HEK293 (cell line): ENCODE data around the gene RSU1.

Experiments used
- CTCF ChIA-PET: fragments of 350-600 bp; formaldehyde crosslinking; extraction: SDS; loops from one replicate; lab custom pipeline; 2021; ENCODE audit warnings: antibody characterized with exemption; lab: Yijun Ruan, JAX
- POLR2A ChIA-PET: fragments of 300-600 bp; formaldehyde crosslinking; extraction: SDS; loops from one replicate; lab custom pipeline; 2020; ENCODE audit warnings: antibody characterized with exemption, inconsistent platforms; lab: Yijun Ruan, JAX
- H3K27ac ChIP-seq: fragments of 200-500 bp; sonication (Bioruptor generic); 2 replicates; pipeline ENCODE4 v1.5.1; 2014; ENCODE audit warnings: low read depth, low read length, control low read depth, inconsistent platforms; ENCODE audit errors: extremely low read depth
- H3K36me3 ChIP-seq, 2 experiments: fragments of 200-500 bp in 1 of 2; sonication (Bioruptor generic) in 1 of 2; 1 replicate in 1 of 2; 2 replicates in 1 of 2; pipeline ENCODE4 v1.5.1; 2014 to 2017; ENCODE audit warnings: inconsistent platforms in 2 of 2, low read length in 2 of 2; ENCODE audit not compliant: control insufficient read depth in 2 of 2, insufficient read depth in 1 of 2
- H3K4me1 ChIP-seq: fragments of 200-500 bp; sonication (Bioruptor generic); 2 replicates; pipeline ENCODE4 v1.5.1; 2014; ENCODE audit warnings: mild to moderate bottlenecking, low read length, inconsistent platforms; ENCODE audit not compliant: control insufficient read depth, insufficient read depth
- H3K4me3 ChIP-seq: 2 replicates; pipeline ENCODE4 v1.5.1; 2011; ENCODE audit warnings: low read depth, mild to moderate bottlenecking, control low read depth, low read length, moderate library complexity
- H3K9me3 ChIP-seq: fragments of 200-500 bp; sonication (Bioruptor generic); 2 replicates; pipeline ENCODE4 v1.5.1; 2014; ENCODE audit warnings: low read depth, low read length, inconsistent platforms; ENCODE audit not compliant: control insufficient read depth, insufficient read depth
- GLIS2 ChIP-seq: fragments of 450-650 bp; formaldehyde crosslinking; IDR thresholded peaks from 2 replicates; pipeline ENCODE4 v1.5.1; 2016; ENCODE audit warnings: missing biosample characterization, missing genetic modification characterization
- KLF17 ChIP-seq: fragments of 450-650 bp; formaldehyde crosslinking; IDR thresholded peaks from 2 replicates; pipeline ENCODE4 v1.5.1; 2016; ENCODE audit warnings: missing biosample characterization, missing genetic modification characterization
- MZF1 ChIP-seq: fragments of 450-650 bp; formaldehyde crosslinking; IDR thresholded peaks from 2 replicates; pipeline ENCODE4 v1.5.1; 2017; ENCODE audit warnings: missing biosample characterization, missing genetic modification characterization, borderline replicate concordance
- OVOL3 ChIP-seq: fragments of 450-650 bp; formaldehyde crosslinking; IDR thresholded peaks from 2 replicates; pipeline ENCODE4 v1.5.1; 2016; ENCODE audit warnings: missing biosample characterization, missing genetic modification characterization
- PBX3 ChIP-seq: sonication (generic); formaldehyde crosslinking; IDR thresholded peaks from 2 replicates; pipeline ENCODE4 v1.8.1; 2022; ENCODE audit warnings: mild to moderate bottlenecking, moderate library complexity, missing genetic modification reagents
- PRDM10 ChIP-seq: fragments of 450-650 bp; formaldehyde crosslinking; IDR thresholded peaks from 2 replicates; pipeline ENCODE4 v1.5.1; 2016; ENCODE audit warnings: missing biosample characterization, missing genetic modification characterization
- REST ChIP-seq: fragments of 450-650 bp; formaldehyde crosslinking; IDR thresholded peaks from 2 replicates; pipeline ENCODE4 v1.5.1; 2016; ENCODE audit warnings: missing biosample characterization, missing genetic modification characterization
- SCRT1 ChIP-seq: fragments of 450-650 bp; formaldehyde crosslinking; IDR thresholded peaks from 2 replicates; pipeline ENCODE4 v1.5.1; 2016; ENCODE audit warnings: missing biosample characterization, missing genetic modification characterization, borderline replicate concordance
- TRIM28 ChIP-seq: IDR thresholded peaks from 2 replicates; pipeline ENCODE4 v1.6.1; 2011; ENCODE audit warnings: low read length, control low read depth, borderline replicate concordance
- WT1 ChIP-seq: fragments of 450-650 bp; formaldehyde crosslinking; IDR thresholded peaks from 2 replicates; pipeline ENCODE4 v1.5.1; 2016; ENCODE audit warnings: missing biosample characterization, missing genetic modification characterization
- ZBTB11 ChIP-seq: fragments of 450-650 bp; formaldehyde crosslinking; conservative IDR thresholded peaks from 2 replicates; pipeline ENCODE4 v1.5.1; 2016; ENCODE audit warnings: low read depth, missing biosample characterization, missing genetic modification characterization
- ZBTB7A ChIP-seq: fragments of 450-650 bp; formaldehyde crosslinking; IDR thresholded peaks from 2 replicates; pipeline ENCODE4 v1.5.1; 2016; ENCODE audit warnings: low read depth, missing biosample characterization, missing genetic modification characterization
- ZFP69B ChIP-seq: fragments of 450-650 bp; formaldehyde crosslinking; IDR thresholded peaks from 2 replicates; pipeline ENCODE4 v1.5.1; 2016; ENCODE audit warnings: missing biosample characterization, missing genetic modification characterization
- ZNF112 ChIP-seq: fragments of 450-650 bp; formaldehyde crosslinking; IDR thresholded peaks from 2 replicates; pipeline ENCODE4 v1.5.0; 2017; ENCODE audit warnings: missing biosample characterization, missing genetic modification characterization
- ZNF530 ChIP-seq: fragments of 450-650 bp; formaldehyde crosslinking; IDR thresholded peaks from 2 replicates; pipeline ENCODE4 v1.5.1; 2016; ENCODE audit warnings: low read depth, missing biosample characterization, missing genetic modification characterization
- ZNF776 ChIP-seq: fragments of 450-650 bp; formaldehyde crosslinking; IDR thresholded peaks from 2 replicates; pipeline ENCODE4 v1.5.0; 2017; ENCODE audit warnings: missing biosample characterization, missing genetic modification characterization, borderline replicate concordance

The RSU1 gene

GRCh38 chr10:16559236-16559773 lies 257.9 kb downstream of the RSU1 start:
- no peaks in the 10 kb centered on the region for H3K9me3 ChIP-seq
- ChIA-PET POLR2A (no interaction called here), CTCF (interaction anchor here (0.7 to 0.8 kb wide), 2 partner anchors 11 to 14 kb away, joined by 3 read pairs; no protein-coding TSS in a partner anchor)
- H3K27ac ChIP-seq = no peak overlapping the region
- H3K4me1 ChIP-seq = no peaks in the 10 kb centered on the region
- no peaks in the 10 kb centered on the region for H3K36me3 ChIP-seq
- no peak for TF ChIP-seq PBX3 (CRISPR knock-in tag)
- no peak overlapping the region for H3K4me3 ChIP-seq

- no peaks in the 10 kb centered on the region for H3K9me3 ChIP-seq
- H3K4me3 ChIP-seq = no peak overlapping the region
- TF ChIP-seq ZNF112 (tag by site-specific recombination) (no peak), ZNF776 (tag by site-specific recombination) (no peak), GLIS2 (tag by site-specific recombination) (no peak), ZNF530 (tag by site-specific recombination) (no peak), MZF1 (tag by site-specific recombination) (no peak), SCRT1 (tag by site-specific recombination) (no peak), PRDM10 (tag by site-specific recombination) (no peak), WT1 (no peak), ZBTB7A (tag by site-specific recombination) (no peak), REST (tag by site-specific recombination) (no peak), ZFP69B (no peak), ZBTB11 (no peak), TRIM28 (no peak), OVOL3 (tag by site-specific recombination) (no peak), KLF17 (no peak)
- TF ChIP-seq, all 188 proteins: peak for 0
- no peak overlapping the region for H3K27ac ChIP-seq
- H3K36me3 ChIP-seq = no peaks in the 10 kb centered on the region
- ChIA-PET CTCF (no interaction called here), POLR2A (no interaction called here)
- no peaks in the 10 kb centered on the region for H3K4me1 ChIP-seq
Measured at GRCh38 chr10:16547973-16548372, 269.3 kb downstream of the RSU1 start.
